H1 (cell line): ENCODE results near the gene KANSL3. TPM values are rescaled to one million over a fixed set of nuclear protein-coding genes. Genes with fewer than 3 reads are reported as not detected.
"Not testable (repeated sequence)": the region's sequence is repeated elsewhere in the genome, so short reads cannot be mapped to it uniquely, and the experiment has no call there.

Experiments used
- CTCF ChIA-PET: fragments of 300-600 bp; sonication (Branson Sonifier 250); formaldehyde crosslinking; loops from one replicate; lab custom pipeline; 2021; ENCODE audit not compliant: partially characterized antibody; lab: Charles Lee
- POLR2A ChIA-PET: fragments of 300-600 bp; sonication (Branson Sonifier 250); formaldehyde crosslinking; loops from one replicate; lab custom pipeline; 2021; ENCODE audit warnings: inconsistent platforms; ENCODE audit not compliant: partially characterized antibody; lab: Charles Lee
- DNase-seq, 2 experiments: peaks; one replicate each; pipeline versions ENCODE4 v3.0.0 to v3.0.0-alpha.2; 2010 to 2022; ENCODE audit warnings: low spot score in 2 of 2, low read depth in 1 of 2, mixed read lengths in 1 of 2
- FAIRE-seq: peaks from 2 replicates; lab custom pipeline; 2011; peaks lifted over from hg19 to GRCh38; lab: Jason Lieb, UNC
- H2AFZ ChIP-seq: 2 replicates; pipeline ENCODE4 v1.8.1; 2012; ENCODE audit warnings: low read length, inconsistent platforms
- H2AK5ac ChIP-seq: 2 replicates; pipeline ENCODE4 v1.6.1; 2013; ENCODE audit warnings: low read depth, low read length
- H2BK120ac ChIP-seq: replicated peaks from 2 replicates; pipeline ENCODE3; 2013; ENCODE audit warnings: low read depth, low read length, inconsistent platforms
- H2BK12ac ChIP-seq: 2 replicates; pipeline ENCODE4 v1.6.1; 2013; ENCODE audit warnings: low read depth, low read length
- H2BK15ac ChIP-seq: 2 replicates; pipeline ENCODE4 v1.6.1; 2013; ENCODE audit warnings: low read length
- H2BK20ac ChIP-seq: 2 replicates; pipeline ENCODE4 v1.6.1; 2013; ENCODE audit warnings: low read length
- H2BK5ac ChIP-seq: 2 replicates; pipeline ENCODE4 v1.6.1; 2013; ENCODE audit warnings: low read depth, low read length
- H3K14ac ChIP-seq: 2 replicates; pipeline ENCODE4 v1.6.1; 2013; ENCODE audit warnings: inconsistent platforms; ENCODE audit not compliant: insufficient read length
- H3K18ac ChIP-seq: 2 replicates; pipeline ENCODE4 v1.6.1; 2013; ENCODE audit warnings: low read length; ENCODE audit errors: extremely low read depth
- H3K23ac ChIP-seq: 2 replicates; pipeline ENCODE4 v1.6.1; 2013; ENCODE audit warnings: inconsistent platforms; ENCODE audit not compliant: insufficient read length
- H3K23me2 ChIP-seq: 2 replicates; pipeline ENCODE4 v1.6.1; 2013; ENCODE audit warnings: low read depth, low read length
- H3K27ac ChIP-seq: 2 replicates; pipeline ENCODE4 v1.6.1; 2011; ENCODE audit warnings: low read depth, low read length, inconsistent platforms
- H3K27me3 ChIP-seq, 4 experiments: replicated peaks in 1 of 4; 1 replicate in 1 of 4; 2 replicates in 3 of 4; pipeline versions ENCODE4 v1.6.1 to v1.8.1; 2011 to 2013; ENCODE audit warnings: low read length in 3 of 4, mild to moderate bottlenecking in 3 of 4, inconsistent platforms in 2 of 4, mixed read lengths in 2 of 4, moderate library complexity in 1 of 4; ENCODE audit not compliant: control insufficient read depth in 3 of 4, insufficient read depth in 3 of 4; ENCODE audit errors: extremely low read depth in 1 of 4
- H3K36me3 ChIP-seq, 4 experiments: 2 replicates each; pipeline versions ENCODE4 v1.6.1 to v1.8.1; 2011 to 2013; ENCODE audit warnings: mild to moderate bottlenecking in 4 of 4, low read length in 3 of 4, moderate library complexity in 2 of 4, control low read depth in 1 of 4, inconsistent platforms in 1 of 4; ENCODE audit not compliant: insufficient read depth in 4 of 4, control insufficient read depth in 2 of 4
- H3K4ac ChIP-seq: replicated peaks from 2 replicates; pipeline ENCODE3; 2013; ENCODE audit warnings: low read length, low read depth, mixed read lengths, inconsistent platforms; ENCODE audit not compliant: insufficient read length
- H3K4me1 ChIP-seq, 4 experiments: replicated peaks in 1 of 4; 1 replicate in 1 of 4; 2 replicates in 3 of 4; pipeline versions ENCODE4 v1.6.1 to v1.8.1; 2011 to 2013; ENCODE audit warnings: low read length in 3 of 4, inconsistent platforms in 2 of 4, mixed read lengths in 1 of 4; ENCODE audit not compliant: insufficient read depth in 4 of 4, control insufficient read depth in 3 of 4
- H3K4me2 ChIP-seq, 2 experiments: 2 replicates each; pipeline versions ENCODE4 v1.6.1 to v1.8.1; 2011 to 2013; ENCODE audit warnings: low read depth in 2 of 2, low read length in 2 of 2, control low read depth in 1 of 2, inconsistent platforms in 1 of 2, mild to moderate bottlenecking in 1 of 2; ENCODE audit not compliant: insufficient read depth in 1 of 2
- H3K4me3 ChIP-seq, 4 experiments: fragments of 200-600, 300-600 bp in 1 of 4; sonication (generic), shearing (Covaris generic), sonication (Bioruptor Twin) in 1 of 4; 2 replicates each; pipeline versions ENCODE4 v1.5.1 to v1.8.1; 2011 to 2016; ENCODE audit warnings: low read length in 4 of 4, low read depth in 3 of 4, control low read depth in 2 of 4, inconsistent platforms in 2 of 4, mild to moderate bottlenecking in 2 of 4, mixed read lengths in 1 of 4, moderate library complexity in 1 of 4; ENCODE audit not compliant: insufficient read depth in 2 of 4; ENCODE audit errors: extremely low read depth in 1 of 4
- H3K56ac ChIP-seq: replicated peaks from 2 replicates; pipeline ENCODE3; 2013; ENCODE audit warnings: low read depth, mild to moderate bottlenecking, mixed read lengths, low read length, inconsistent platforms; ENCODE audit not compliant: insufficient read length
- H3K79me1 ChIP-seq: 2 replicates; pipeline ENCODE4 v1.6.1; 2013; ENCODE audit warnings: low read depth, low read length, control low read depth
- H3K79me2 ChIP-seq, 2 experiments: 2 replicates each; pipeline versions ENCODE4 v1.6.1 to v1.8.1; 2012 to 2013; ENCODE audit warnings: low read length in 2 of 2, mild to moderate bottlenecking in 2 of 2, inconsistent platforms in 1 of 2; ENCODE audit not compliant: insufficient read depth in 2 of 2, control insufficient read depth in 1 of 2
- H3K9ac ChIP-seq, 4 experiments: replicated peaks in 1 of 4; 1 replicate in 1 of 4; 2 replicates in 3 of 4; pipeline versions ENCODE4 v1.6.1 to v1.8.1; 2011 to 2013; ENCODE audit warnings: low read depth in 3 of 4, low read length in 3 of 4, control low read depth in 2 of 4, mild to moderate bottlenecking in 2 of 4, moderate library complexity in 2 of 4, inconsistent platforms in 1 of 4; ENCODE audit errors: extremely low read depth in 1 of 4
- H3K9me3 ChIP-seq, 2 experiments: 2 replicates each; pipeline versions ENCODE4 v1.6.1 to v1.8.1; 2012 to 2013; ENCODE audit warnings: mild to moderate bottlenecking in 2 of 2, moderate library complexity in 2 of 2, control low read depth in 1 of 2, inconsistent platforms in 1 of 2, low read depth in 1 of 2, low read length in 1 of 2, mixed read lengths in 1 of 2; ENCODE audit not compliant: insufficient read depth in 2 of 2
- H4K20me1 ChIP-seq, 2 experiments: replicated peaks in 1 of 2; 2 replicates each; pipeline versions ENCODE3 to v1.8.1; 2011 to 2013; ENCODE audit warnings: inconsistent platforms in 2 of 2, low read length in 2 of 2, mild to moderate bottlenecking in 1 of 2; ENCODE audit not compliant: insufficient read depth in 2 of 2, control insufficient read depth in 1 of 2
- H4K5ac ChIP-seq: 2 replicates; pipeline ENCODE4 v1.6.1; 2013; ENCODE audit warnings: low read length, low read depth, mixed read lengths, inconsistent platforms; ENCODE audit not compliant: insufficient read length
- H4K8ac ChIP-seq: 2 replicates; pipeline ENCODE4 v1.8.0; 2013; ENCODE audit warnings: mild to moderate bottlenecking, moderate library complexity, low read length, inconsistent platforms; ENCODE audit not compliant: insufficient read depth; ENCODE audit errors: extremely low read depth
- H4K91ac ChIP-seq: replicated peaks from 2 replicates; pipeline ENCODE3; 2013; ENCODE audit warnings: low read length, mixed read lengths, inconsistent platforms; ENCODE audit not compliant: insufficient read length
- JUND ChIP-seq: IDR thresholded peaks from 2 replicates; pipeline ENCODE4 v1.6.1; 2011; ENCODE audit warnings: mild to moderate bottlenecking, improper control_type of control experiment, low read length
- KDM5A ChIP-seq: fragments of 200-600 bp; IDR thresholded peaks from 2 replicates; pipeline ENCODE4 v1.7.1; 2012; ENCODE audit warnings: mild to moderate bottlenecking, low read length, inconsistent platforms, mixed read lengths
- WGBS, 2 experiments: shearing (Covaris generic) in 1 of 2; methylation state at CpG; one replicate each; pipeline versions ENCODE4 v1.1.6 to v1.1.7; 2013 to 2015; ENCODE audit warnings: low lambda C conversion rate in 2 of 2, mixed read lengths in 2 of 2, inconsistent platforms in 1 of 2, low coverage in 1 of 2, missing lambda C conversion rate in 1 of 2; ENCODE audit not compliant: insufficient replicate concordance in 2 of 2, insufficient coverage in 1 of 2, insufficient read length in 1 of 2; ENCODE audit errors: extremely low coverage in 1 of 2, missing lambda C conversion rate in 1 of 2; 5-methylcytosine and 5-hydroxymethylcytosine counted together
- polyA plus RNA-seq, 7 experiments: library from polyadenylated mRNA; depleted of rRNA in 3 of 7; stranded (reverse) in 5 of 7; unstranded in 2 of 7; fragments of >200 nt in 5 of 7; fragments of 200-250 nt in 2 of 7; gene quantifications; 1 replicate in 5 of 7; 2 replicates in 1 of 7; 4 replicates in 1 of 7; pipeline versions ENCODE4 v1.2.1 to v1.2.3, GENCODE V29; 2011 to 2013; ENCODE audit warnings: missing spikeins in 2 of 7, mixed read lengths in 2 of 7
- total RNA-seq: library from RNA; stranded (reverse); fragmentation: NEBNext Ultra II Directional; extraction: Animal tissue kit (Norgen Biotek cat#: 25700); gene quantifications from 2 replicates; pipeline ENCODE4 v1.2.1, GENCODE V29; 2021

Gene KANSL3
- total and polyA plus RNA-seq, 2 of the 8 experiments (the other 6 are each of a cell fraction or from before 2014, with no cell fraction given) = 19.8 to 31.4 TPM

- TF ChIP-seq KDM5A (no peak), JUND (no peak)
These were observed 80.1 kb downstream of the KANSL3 start (continued) for GRCh38 chr2:96558061-96558460.

GRCh38 chr2:96557421-96557820 lies 80.7 kb downstream of the KANSL3 start:
- H3K18ac ChIP-seq, DNase-seq, H3K23ac ChIP-seq, H3K79me2 ChIP-seq, H2BK120ac ChIP-seq, H3K4ac ChIP-seq, H2AK5ac ChIP-seq, H2BK12ac ChIP-seq, FAIRE-seq, H3K27me3 ChIP-seq, H2BK15ac ChIP-seq, H3K4me2 ChIP-seq, H3K4me1 ChIP-seq, H3K23me2 ChIP-seq, H4K20me1 ChIP-seq, H4K8ac ChIP-seq, H3K9ac ChIP-seq, H4K5ac ChIP-seq, H3K56ac ChIP-seq, H2AFZ ChIP-seq, H3K36me3 ChIP-seq, H2BK20ac ChIP-seq, H2BK5ac ChIP-seq, H3K4me3 ChIP-seq, H4K91ac ChIP-seq, H3K79me1 ChIP-seq, H3K27ac ChIP-seq, H3K9me3 ChIP-seq, H3K14ac ChIP-seq: not testable (repeated sequence)
- CTCF ChIA-PET = interaction anchor here (0.6 to 13.1 kb wide), 5 partner anchors 7 to 573 kb away, joined by 3 to 361 read pairs (median 7); partner anchors contain the start of gene ARID5A
- POLR2A ChIA-PET = interaction anchor here (1.9 kb wide), 1 partner anchor 10 kb away, joined by 5 read pairs; no protein-coding TSS in a partner anchor
- WGBS, 2 experiments = 95% methylated on average over 6 of the region's 6 CpGs; no CpG with 5 or more reads in 1 of the 2 experiments
